NCI-H146 treated with DMSO at 0.1 percent for 48 hours (cell line): Measurements from ENCODE around the gene FHIT.

ENCODE experiments used
- DNase-seq: peaks from one replicate; lab custom pipeline; 2025; ENCODE audit not compliant: unreplicated experiment; lab: John Stamatoyannopoulos, UW

Gene FHIT

DNA sequence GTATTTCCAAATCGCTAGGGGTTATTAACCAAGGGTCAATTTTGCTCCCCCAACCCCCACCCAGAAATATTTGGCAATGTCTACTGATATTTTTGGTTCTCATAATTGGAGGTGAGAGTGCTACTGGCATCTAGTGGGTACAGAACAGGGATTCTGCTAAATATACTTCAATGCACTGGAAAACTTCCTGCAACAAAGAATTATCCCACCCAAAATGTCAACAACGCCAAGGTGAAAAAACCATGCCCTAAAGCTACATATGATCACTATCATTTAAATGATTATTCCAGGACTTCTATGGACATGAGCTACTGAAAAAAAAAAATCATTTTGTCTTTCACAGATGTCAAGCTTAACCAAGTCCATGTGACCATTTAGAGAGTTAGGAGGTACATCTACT is 867.9 kb downstream of the FHIT start:
- DNase-seq: no peak

DNA sequence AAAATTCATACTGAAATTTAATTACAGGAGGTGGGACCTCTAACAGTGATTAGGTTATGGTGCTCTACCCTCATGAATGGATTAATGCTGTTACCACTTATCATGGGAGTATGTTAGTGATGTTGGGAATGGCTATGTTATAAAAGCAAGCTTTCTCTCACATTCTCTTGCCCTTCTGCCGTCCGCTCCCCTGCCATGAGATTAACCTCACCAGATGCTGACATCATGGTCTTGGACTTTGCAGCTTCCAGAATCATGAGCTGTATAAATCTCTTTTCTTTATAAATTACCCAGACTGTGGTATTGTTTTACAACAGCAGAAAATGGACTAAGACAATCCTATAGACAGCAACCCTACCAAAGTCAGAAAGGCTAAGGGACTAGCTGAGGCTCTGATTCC is 884.8 kb downstream of the FHIT start:
- no peak for DNase-seq

DNA sequence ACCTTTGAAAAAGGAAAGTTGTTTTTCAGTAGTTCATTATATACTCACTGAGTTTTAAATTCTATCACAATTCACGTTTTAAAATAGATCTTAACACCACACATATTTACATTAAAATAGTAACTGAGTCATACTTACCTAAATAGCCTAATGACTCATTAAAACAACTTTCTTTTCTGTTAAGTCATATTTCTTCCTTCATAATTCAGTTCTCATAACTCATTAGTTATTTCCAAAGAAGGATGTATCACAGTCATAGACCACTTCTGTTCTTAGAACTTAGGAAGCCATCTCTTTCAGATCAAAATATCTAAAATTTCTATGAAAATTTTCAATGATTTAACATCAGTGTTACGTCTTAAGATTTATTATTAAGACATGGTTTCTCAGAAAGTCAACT is 885.9 kb downstream of the FHIT start:
- DNase-seq: no peak

DNA sequence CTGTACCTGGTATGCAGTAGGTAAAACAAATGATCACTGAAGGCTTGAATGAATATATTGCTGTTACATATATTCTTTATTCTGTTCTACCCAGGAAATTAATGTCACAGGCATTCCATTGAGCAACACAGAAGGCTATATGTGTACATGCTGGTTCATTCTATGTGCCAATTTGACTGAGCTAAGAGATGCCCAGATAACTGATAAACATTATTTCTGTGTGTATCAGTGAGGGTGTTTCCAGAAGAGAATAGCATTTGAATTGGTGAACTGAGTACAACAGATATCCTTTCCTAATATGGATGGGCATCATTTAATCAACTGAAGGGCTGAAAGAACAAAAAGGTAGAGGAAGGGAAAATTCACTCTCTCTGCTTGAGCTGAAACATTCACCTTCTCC is 886.8 kb downstream of the FHIT start:
- no peak for DNase-seq

DNA sequence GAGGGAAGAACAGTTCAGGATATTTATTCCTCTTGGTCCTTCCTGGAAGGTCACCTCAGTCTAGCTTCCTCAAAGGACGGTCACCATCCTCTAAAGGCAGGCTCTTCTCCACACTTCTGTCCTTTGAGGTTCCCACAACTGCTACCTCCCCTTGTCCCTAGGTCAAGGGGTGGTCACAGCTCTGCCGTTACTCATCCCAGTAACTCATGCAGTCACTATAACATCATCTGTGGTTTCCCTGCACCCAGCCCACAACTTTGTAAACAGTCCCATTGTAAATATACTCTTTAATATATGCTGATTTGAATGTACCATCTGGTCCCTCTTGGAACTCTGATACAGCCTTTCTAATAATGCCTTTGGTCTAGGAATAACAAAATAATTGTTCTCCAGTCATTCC is 887.4 kb downstream of the FHIT start:
- DNase-seq: no peak

DNA sequence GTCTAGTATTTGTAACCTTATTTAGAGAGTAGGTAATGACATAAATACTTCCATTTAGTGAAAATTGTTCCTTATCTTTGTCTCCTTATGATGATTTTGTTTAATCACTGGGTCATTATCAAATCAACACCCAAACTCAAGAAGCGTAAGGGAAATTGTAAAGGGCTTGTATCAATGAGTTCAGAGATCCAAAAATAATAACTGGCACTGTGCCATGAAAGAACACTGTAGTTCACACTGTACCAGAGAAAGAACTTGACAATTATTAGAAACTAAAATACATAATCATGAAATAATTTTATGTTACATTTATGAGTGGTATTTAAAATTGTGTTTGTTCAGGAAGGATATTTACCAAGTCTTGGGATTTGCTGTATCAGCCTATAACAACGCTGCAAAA is 895.4 kb downstream of the FHIT start:
- DNase-seq: peak; percentile 96

DNA sequence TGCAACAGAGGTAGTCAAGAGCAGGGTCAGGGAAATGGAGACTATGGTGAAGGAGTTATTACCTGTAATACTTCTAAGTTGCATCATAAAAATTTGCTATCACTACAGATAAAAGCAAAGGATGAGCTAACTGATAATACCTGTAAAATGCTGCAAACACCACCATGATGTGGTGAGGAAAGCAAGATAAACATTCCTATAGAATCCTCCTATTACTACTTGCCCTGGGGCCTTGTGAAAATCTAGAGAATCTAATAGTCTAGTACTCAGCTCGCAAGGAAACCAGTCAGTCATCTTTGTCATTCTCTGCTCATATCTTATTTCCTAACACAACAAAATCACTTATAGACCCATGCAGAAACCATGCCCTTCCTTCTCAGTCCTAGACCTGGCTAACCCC is 899.8 kb downstream of the FHIT start:
- no peak for DNase-seq

DNA sequence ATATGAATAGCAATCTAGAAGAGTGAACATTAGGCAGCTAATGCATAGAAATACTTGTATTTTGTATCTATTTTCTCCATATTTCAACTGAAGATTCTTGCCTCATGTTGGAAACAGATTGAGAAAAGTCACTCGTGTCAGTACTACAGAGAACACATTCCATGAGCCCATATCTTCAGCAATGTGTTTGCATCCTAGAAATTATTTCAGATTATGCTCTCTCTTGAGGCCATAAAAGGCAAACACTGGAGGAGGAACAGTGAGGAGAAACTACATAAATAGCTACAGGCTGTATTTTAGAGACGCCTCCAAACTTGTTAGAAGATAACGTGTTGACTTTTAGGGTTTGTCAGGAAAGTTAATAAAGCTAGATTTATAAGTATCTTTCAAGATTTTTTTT is 906.9 kb downstream of the FHIT start:
- DNase-seq: no peak

DNA sequence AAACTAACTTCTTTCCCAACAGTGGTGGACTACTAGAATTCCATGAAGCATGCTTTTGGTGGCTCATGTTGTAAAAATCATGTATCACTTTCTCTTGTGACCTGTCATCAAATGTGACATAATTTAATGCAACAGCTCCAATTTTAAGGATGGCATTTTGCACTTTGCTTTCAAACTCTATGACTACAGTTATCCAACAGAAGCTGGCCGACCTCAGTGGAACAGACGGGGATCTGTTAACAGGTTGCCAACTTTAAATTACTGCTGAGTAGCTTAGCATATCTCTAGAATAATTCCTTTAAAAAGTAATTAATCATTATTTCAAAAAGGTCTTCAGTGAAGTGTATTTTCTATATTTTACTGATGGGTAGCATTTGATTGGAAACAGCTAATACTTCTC is 907.4 kb downstream of the FHIT start:
- no peak for DNase-seq

DNA sequence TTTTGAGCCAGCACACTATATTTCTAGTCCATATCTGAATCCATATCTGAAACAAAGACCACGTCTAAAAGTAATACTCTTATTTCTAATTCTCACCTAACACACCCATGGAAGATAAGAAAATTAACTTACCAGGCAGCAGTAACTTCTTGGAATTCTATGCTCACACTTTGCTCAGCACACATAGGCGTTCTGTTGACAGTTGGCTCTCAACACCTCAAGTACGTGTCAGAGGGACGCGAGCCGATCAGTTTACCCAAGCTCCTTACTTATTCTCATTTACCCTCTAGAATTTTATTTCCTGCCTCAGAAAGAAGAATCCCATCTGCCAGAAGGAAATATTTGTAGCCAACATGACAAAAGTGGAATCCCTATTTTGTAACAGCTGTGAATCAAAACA is 911.9 kb downstream of the FHIT start:
- no peak for DNase-seq

DNA sequence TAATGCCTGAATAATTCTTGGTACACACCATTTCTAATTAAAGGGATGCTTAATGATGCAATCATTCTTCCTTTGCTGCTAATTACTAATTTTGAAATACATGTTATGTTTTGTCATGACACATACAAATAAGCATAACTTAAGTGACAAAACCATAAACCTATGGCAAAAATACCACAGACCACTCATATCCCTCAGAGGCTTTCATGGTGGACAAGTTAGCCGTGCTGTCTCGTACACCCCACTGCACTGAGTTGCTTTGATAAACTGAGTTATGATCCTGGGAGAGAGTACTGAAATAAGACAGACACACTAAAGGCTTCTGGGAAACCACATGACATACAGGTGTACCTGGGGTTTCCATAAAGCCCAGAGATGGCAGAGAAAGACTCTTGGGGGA is 913.8 kb downstream of the FHIT start:
- DNase-seq: no peak

DNA sequence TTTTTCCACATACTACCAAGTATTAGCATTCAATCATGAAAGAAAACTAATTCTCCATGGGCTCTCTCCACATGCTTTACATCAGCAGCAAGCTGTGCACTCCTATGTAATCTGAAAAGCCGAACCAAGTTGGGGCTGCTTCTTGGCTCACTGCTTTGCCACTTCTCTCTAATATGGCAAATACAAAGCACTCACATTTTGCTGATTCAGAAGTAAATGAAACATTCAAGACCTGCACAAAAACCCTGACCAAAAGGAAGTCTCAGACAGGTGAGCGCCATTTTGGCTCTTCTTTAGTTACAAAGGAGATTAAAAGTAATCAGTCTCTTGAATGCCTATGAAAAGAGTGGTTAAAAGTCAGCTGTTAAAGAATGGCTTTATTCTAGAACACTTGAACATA is 915.2 kb downstream of the FHIT start:
- DNase-seq: no peak

DNA sequence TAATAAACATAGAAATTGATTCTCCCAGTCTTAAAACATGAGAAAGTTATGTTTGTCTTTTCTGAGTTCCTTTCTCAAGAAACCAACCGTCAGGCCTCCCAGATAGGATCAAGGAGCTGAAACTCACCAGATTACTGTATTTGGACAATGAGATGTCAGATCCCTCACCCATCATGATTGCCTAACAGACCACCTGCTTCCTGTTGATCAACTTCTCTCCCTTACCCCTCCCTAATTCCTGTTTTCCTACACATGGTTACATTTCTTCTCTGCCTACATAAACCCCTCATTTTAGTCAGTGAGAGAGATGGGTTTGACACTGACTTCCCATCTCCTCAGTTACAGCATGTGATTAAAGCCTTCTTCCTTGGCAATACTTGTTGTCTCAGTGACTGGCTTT is 917.5 kb downstream of the FHIT start:
- no peak for DNase-seq

DNA sequence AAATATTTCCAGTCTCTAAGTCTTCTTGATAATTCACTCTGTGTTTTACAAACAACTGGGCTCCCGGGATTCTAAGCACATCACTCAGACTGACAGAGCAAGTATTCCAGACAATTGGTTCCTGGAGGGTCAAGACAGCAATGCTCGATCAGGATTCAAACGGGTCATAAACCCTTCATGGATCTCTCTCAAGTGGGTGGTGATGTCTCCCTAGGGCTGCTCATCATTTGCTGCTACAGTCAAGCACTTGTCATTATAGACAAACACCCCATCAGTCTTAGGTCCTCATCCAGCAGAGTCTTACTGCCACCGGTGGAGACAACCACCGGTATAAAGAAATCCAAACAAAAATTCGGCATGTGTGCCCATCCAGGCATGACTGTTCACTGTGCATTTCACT is 921.1 kb downstream of the FHIT start:
- DNase-seq: peak; percentile 48

DNA sequence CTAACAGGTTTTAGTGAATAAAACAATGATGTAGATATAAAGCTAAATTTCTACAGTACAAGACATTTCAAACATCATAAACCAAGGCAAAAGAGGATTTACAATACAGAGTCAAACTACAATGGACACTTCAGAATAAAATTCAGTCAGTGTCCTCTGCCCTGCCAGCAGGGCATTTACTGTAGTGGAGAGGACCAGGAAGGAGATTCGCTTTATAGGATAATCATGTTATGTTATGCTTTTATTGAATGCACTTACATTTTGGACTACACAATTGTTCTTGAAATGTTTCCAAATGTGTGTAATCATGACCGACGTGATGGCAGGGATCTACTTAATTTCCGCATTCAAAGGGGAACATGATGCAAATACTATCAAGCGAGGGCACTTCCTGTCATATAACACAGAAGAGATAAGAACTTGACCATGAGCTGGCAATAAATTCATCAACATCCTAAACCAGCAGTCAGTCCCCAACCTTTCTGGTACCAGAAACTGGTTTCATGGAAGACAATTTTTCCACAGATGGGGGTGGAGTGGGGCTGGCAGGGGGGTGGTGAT is 925.6 kb downstream of the FHIT start:
- no peak for DNase-seq

DNA sequence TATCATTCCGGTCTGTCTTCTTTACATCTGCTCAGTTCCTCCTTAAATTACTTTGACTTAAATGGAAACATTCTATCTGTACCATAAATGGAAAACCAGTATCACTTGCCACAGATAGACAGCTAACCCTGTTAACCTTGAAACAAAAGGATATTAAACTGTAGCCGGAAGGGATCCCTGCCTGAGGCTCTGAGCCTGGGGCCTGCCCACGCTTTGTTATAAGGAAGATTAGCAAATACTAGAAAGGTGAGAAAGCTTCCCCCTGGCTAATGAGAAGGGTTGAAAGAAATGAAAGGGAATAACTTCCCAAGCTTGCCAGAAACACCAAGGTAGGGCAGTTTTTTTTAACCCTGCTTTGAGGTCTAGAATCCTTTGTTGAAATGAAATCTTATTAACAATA is 927.6 kb downstream of the FHIT start:
- peak; percentile 89 for DNase-seq

DNA sequence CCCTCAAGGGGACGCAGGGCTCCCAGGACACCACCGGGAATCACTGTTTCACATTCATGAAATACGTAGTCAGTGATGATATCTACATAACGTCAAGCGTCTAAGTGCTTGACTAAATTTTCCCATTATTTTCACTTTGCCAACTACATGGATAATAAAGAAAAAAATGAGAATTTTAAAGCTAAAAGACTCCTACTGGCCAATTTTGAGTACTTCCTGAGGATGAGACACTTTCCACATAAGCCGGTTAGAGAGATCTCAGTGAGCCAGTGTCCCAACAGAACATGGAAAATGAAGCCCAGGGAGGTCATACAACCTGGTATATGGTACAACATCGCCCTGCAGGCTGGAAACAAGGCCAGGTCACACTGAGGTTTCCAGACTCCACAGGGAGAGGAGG is 928.1 kb downstream of the FHIT start:
- DNase-seq: no peak

DNA sequence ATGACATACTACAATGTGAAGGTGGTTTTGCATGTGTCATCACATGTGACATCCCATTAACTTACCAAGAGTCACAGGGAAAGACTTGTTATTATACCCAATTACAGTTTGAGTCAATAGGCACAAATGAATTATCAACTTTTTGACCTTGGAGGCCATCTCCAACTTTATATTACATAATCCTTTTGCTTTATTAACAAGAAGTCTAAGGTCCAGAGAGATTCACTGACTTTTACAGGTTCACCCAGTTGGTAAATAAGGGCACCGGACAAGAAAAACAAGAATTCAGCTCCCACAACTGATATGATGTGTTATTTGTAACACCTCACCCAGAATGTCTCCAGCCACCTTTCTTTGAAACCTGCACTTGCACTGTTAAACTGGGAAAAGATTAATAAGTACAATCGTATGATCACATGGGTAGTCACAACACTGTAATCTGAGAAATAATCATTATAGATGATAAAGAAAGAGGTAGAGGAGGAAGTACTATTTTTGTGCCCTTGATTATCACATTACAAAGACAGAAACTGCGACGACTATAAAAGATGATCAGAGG is 928.9 kb downstream of the FHIT start:
- DNase-seq: no peak

DNA sequence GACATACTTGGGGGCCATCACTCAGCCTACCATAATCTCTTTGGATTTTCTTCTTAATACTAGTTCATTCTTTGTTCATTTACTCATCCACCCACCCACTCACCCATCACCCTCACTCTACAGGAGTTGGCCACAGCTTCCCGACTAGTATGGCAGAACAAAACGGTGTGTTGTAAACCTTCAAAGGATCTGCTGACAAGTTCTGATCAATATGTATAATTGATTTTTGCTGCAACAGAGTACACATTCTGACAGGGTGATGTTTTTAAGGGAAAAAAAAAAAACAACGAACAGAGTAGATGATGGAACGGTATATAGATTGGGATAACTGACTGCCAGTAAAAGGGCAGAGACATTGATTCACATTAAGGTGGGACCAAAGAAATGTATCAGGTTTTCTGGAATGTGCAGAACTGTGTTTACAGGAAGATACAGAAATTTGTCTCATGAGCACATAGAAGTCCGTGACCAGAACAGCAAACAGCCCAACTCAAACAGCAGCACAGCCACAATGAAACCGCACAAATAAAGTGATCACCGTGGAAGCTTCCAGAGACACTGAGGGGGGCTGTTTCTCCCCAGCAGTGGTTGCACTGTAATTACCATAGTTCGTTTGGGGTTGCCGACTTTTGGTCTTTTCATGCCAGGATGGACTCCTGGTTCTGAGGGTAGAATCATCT is 931.9 kb downstream of the FHIT start:
- no peak for DNase-seq

DNA sequence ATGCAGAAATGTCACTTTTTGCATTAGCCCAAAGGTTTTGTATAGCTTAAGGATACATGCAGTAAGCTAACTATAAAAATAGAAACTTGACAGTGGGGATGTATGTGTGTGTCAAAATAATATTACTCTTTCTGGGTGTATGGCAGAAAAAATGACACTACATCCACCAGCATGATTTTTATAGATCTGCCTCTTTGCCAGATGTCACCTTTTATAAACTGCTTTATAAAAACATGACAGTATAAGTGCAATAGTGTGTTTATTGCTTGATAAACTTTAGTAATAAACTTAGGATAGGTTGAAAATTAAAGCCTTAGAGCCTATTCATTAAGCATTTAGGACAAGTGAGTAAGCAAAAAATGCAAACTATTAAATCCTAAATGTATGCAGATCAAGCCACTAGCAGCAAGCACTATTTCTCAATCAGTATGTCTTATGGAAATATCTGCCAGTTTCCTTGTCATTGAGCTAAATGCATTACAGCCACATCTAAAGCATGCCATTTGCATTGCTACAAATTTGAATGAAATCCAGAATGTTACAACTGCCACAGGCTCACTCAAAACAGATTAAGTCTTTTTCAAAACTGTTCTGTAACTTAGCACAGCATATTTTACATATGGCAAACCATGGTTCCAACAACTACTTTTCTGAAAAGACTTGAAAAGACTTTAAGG is 935.0 kb downstream of the FHIT start:
- DNase-seq: no peak

DNA sequence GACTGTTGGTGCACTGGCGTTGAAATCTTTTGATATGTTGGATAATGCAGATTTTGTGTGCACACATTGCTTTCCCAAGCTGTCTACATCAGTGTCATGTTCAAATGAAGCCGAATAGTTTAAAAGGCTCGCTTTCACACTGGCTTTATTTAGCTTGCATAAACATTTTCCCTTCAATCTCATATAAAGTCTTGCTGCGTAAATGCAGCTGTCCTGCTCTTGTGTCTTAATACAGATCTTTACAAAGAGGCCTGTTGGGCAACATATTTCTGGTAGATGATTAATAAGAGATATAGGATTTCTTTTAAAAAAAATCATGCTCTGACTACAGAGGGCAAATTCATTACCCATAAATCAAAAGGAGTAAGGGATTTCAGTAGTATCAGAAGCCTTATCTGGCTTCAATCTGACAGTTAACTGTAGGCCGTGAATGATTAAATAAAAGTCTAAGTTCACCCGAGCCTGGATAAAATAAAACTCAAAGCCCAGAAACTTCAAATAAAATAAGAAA is 937.2 kb downstream of the FHIT start:
- no peak for DNase-seq

DNA sequence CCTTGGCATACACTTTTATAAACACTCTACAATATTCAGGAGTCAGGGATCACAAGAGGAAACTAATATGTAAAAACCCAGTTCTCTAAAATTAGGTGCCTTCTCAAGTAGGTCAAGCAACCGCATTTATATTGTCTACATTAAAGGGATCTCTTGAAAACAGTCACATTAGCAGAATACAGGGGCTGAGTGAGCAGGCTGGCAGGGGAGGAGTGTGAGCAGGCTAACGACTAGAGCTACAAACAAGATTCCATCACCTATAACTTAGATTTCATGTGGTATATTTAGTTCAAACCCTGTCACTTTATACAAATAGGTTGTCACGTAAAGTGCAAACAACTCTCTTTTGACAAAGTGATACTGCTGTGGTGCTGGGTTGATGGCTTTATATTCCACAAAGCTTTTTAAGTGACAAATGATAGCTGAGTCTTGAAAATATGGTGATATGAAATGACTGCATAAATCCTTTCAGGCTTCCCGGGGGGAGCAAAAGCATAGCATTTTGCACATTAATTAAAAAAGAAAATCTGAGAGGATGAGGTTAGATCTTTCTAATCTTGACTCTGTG is 937.9 kb downstream of the FHIT start:
- DNase-seq: no peak
